Endothelial cell of umbilical vein (primary cell): Measurements from ENCODE around the gene ALDH3B2. TPM values are rescaled to one million over a fixed set of nuclear protein-coding genes. Genes with fewer than 3 reads are reported as not detected.
"Not testable (repeated sequence)": the region's sequence is repeated elsewhere in the genome, so short reads cannot be mapped to it uniquely, and the experiment has no call there.

ENCODE experiments used
- BruUV-seq: library from RNA; stranded (reverse); fragments of 400-500 nt; replicated peaks from 2 replicates; lab custom pipeline; 2021; lab: Mats Ljungman, UMichigan
- CTCF ChIA-PET: fragments of 300-600, 350-600 bp; sonication (Branson Sonifier 250); formaldehyde crosslinking; loops from one replicate; lab custom pipeline; 2021; ENCODE audit warnings: antibody characterized with exemption, inconsistent platforms; lab: Charles Lee
- POLR2A ChIA-PET: fragments of 300-600, 350-600 bp; sonication (Branson Sonifier 250); formaldehyde crosslinking; loops from one replicate; lab custom pipeline; 2021; ENCODE audit warnings: antibody characterized with exemption, inconsistent platforms; lab: Charles Lee
- DNase-seq: peaks from one replicate; pipeline ENCODE4 v3.0.0-alpha.2; 2011; ENCODE audit warnings: low read depth, low spot score
- FAIRE-seq: peaks from 2 replicates; lab custom pipeline; 2011; peaks lifted over from hg19 to GRCh38; lab: Jason Lieb, UNC
- H2AFZ ChIP-seq: 2 replicates; pipeline ENCODE4 v1.6.0; 2012; ENCODE audit warnings: low read depth, low read length, control low read depth, inconsistent platforms
- H3K27ac ChIP-seq: 2 replicates; pipeline ENCODE4 v1.5.1; 2011; ENCODE audit warnings: low read depth, mild to moderate bottlenecking, control low read depth, low read length, moderate library complexity; ENCODE audit not compliant: insufficient read depth
- H3K27me3 ChIP-seq, 2 experiments: 2 replicates each; pipeline versions ENCODE4 v1.6.0 to v1.6.1; 2011; ENCODE audit warnings: low read length in 2 of 2, mixed read lengths in 1 of 2; ENCODE audit not compliant: control insufficient read depth in 2 of 2, insufficient read depth in 2 of 2
- H3K36me3 ChIP-seq, 2 experiments: 2 replicates in 1 of 2; 3 replicates in 1 of 2; pipeline ENCODE4 v1.5.1; 2011; ENCODE audit warnings: low read length in 2 of 2, mild to moderate bottlenecking in 1 of 2, moderate library complexity in 1 of 2; ENCODE audit not compliant: control insufficient read depth in 2 of 2, insufficient read depth in 2 of 2; ENCODE audit errors: extremely low read depth in 1 of 2
- H3K4me1 ChIP-seq: 3 replicates; pipeline ENCODE4 v1.5.1; 2011; ENCODE audit warnings: mild to moderate bottlenecking, low read length; ENCODE audit not compliant: control insufficient read depth, insufficient read depth; ENCODE audit errors: extremely low read depth
- H3K4me2 ChIP-seq: 2 replicates; pipeline ENCODE4 v1.6.1; 2011; ENCODE audit warnings: low read length, control low read depth, mixed read lengths; ENCODE audit not compliant: insufficient read depth
- H3K4me3 ChIP-seq, 3 experiments: fragments of 200-600 bp in 1 of 3; sonication (generic), shearing (Covaris generic) in 1 of 3; replicated peaks in 1 of 3; 2 replicates each; pipeline ENCODE4 v1.5.1; 2011 to 2016; ENCODE audit warnings: control low read depth in 3 of 3, low read length in 3 of 3, mild to moderate bottlenecking in 2 of 3, inconsistent platforms in 1 of 3, low read depth in 1 of 3, moderate library complexity in 1 of 3; ENCODE audit not compliant: insufficient read depth in 1 of 3
- H3K79me2 ChIP-seq: 2 replicates; pipeline ENCODE4 v1.6.0; 2012; ENCODE audit warnings: low read length, inconsistent platforms; ENCODE audit not compliant: control insufficient read depth, insufficient read depth
- H3K9ac ChIP-seq: replicated peaks from 2 replicates; pipeline ENCODE3; 2011; ENCODE audit warnings: low read length, control low read depth; ENCODE audit not compliant: insufficient read depth; ENCODE audit errors: extremely low read depth
- H3K9me1 ChIP-seq: replicated peaks from 3 replicates; pipeline ENCODE4 v1.6.0; 2011; ENCODE audit warnings: mild to moderate bottlenecking, low read length; ENCODE audit not compliant: control insufficient read depth, insufficient read depth; ENCODE audit errors: extremely low read depth
- H3K9me3 ChIP-seq: replicated peaks from 2 replicates; pipeline ENCODE4 v1.5.1; 2012; ENCODE audit warnings: low read length, inconsistent platforms; ENCODE audit not compliant: control insufficient read depth, insufficient read depth
- H4K20me1 ChIP-seq: replicated peaks from 2 replicates; pipeline ENCODE3; 2011; ENCODE audit warnings: mild to moderate bottlenecking, low read length; ENCODE audit not compliant: control insufficient read depth, insufficient read depth; ENCODE audit errors: extremely low read depth
- dilution Hi-C: fragments of 300-500 bp; cut with MboI; formaldehyde crosslinking; loops from one replicate; pipeline ENCODE4 v1.15.0; 2019; ENCODE audit warnings: low sequenced_read_pairs; ENCODE audit not compliant: extremely low pct_ligation_motif_present
- intact Hi-C: fragments of 100-400 bp; cut with micrococcal nuclease; formaldehyde crosslinking; loops from one replicate; pipeline ENCODE4 v1.10.0; 2022
- polyA plus RNA-seq, 4 experiments: library from polyadenylated mRNA; depleted of rRNA in 3 of 4; stranded (reverse) in 3 of 4; unstranded in 1 of 4; fragments of >200 nt; gene quantifications; 2 replicates each; pipeline versions ENCODE4 v1.2.1 to v1.2.3, GENCODE V29; 2011 to 2012; ENCODE audit warnings: missing spikeins in 1 of 4
- total RNA-seq: library from RNA; stranded (reverse); gene quantifications from 2 replicates; pipeline ENCODE4 v1.2.3, GENCODE V29; 2021

Gene ALDH3B2
- total and polyA plus RNA-seq, 2 donors (not counting 3 experiments of a cell fraction or from before 2014, with no cell fraction given) = not detected

DNA sequence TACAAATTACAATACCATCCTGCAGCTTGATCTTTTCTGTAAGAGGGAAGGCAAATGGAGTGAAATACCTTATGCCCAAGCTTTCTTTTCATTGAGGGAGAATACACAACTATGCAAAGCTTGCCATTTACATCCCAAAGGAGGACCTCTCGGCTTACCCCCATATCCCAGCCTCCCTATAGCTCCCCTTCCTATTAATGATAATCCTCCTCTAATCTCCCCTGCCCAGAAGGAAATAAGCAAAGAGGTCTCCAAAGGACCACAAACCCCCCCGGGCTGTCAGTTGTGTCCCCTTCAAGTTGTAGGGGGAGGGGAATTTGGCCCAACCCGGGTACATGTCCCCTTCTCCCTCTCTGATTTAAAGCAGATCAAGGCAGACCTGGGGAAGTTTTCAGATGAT is 52.5 kb downstream of the ALDH3B2 start:
- CTCF ChIA-PET, FAIRE-seq, H3K27ac ChIP-seq, H3K9me1 ChIP-seq, H3K27me3 ChIP-seq, H3K4me1 ChIP-seq, H3K9me3 ChIP-seq, DNase-seq, H3K79me2 ChIP-seq, H3K9ac ChIP-seq, POLR2A ChIA-PET, H3K36me3 ChIP-seq, dilution Hi-C loops, H2AFZ ChIP-seq, H4K20me1 ChIP-seq, BruUV-seq, H3K4me3 ChIP-seq, H3K4me2 ChIP-seq: not testable (repeated sequence)
- intact Hi-C loops = loop anchor here (10.0 kb wide), 1 partner anchor 777 kb away; the partner anchor contains the start of gene RCE1

DNA sequence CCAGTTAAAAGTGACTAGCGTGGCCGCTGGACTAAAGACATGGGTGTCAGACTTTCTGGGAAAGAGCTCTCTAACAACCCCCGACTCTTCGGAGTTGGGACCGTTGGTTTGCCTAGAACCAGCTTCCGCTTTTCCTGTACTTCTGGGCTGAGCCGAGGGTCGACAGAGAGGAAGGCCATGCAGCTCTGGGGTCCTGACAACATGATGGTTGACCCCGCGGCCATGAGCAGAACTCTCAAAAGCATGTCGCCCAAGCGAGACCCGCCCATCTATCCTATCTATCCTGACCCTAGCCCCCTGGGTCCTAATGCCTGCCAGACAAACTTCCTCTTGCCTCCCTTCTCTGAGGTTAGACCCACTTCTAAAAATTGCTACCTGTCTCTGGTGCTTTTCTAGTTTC is 53.8 kb downstream of the ALDH3B2 start:
- dilution Hi-C loops, DNase-seq, BruUV-seq, H2AFZ ChIP-seq, H3K79me2 ChIP-seq, H3K9ac ChIP-seq, H3K4me3 ChIP-seq, H3K9me3 ChIP-seq, H3K27ac ChIP-seq, H4K20me1 ChIP-seq, H3K36me3 ChIP-seq, H3K9me1 ChIP-seq, FAIRE-seq, H3K4me1 ChIP-seq, H3K4me2 ChIP-seq, POLR2A ChIA-PET: not testable (repeated sequence)
- H3K27me3 ChIP-seq = peaks cover 14 to 21% of the 10 kb centered on the region in 2 experiments
- intact Hi-C loops = loop anchor here (10.0 kb wide), 1 partner anchor 776 kb away; the partner anchor contains the start of gene RCE1
- CTCF ChIA-PET = interaction anchor here (2.3 kb wide), 1 partner anchor 9 kb away, joined by 11 read pairs; the partner anchor contains the start of gene NUDT8

DNA sequence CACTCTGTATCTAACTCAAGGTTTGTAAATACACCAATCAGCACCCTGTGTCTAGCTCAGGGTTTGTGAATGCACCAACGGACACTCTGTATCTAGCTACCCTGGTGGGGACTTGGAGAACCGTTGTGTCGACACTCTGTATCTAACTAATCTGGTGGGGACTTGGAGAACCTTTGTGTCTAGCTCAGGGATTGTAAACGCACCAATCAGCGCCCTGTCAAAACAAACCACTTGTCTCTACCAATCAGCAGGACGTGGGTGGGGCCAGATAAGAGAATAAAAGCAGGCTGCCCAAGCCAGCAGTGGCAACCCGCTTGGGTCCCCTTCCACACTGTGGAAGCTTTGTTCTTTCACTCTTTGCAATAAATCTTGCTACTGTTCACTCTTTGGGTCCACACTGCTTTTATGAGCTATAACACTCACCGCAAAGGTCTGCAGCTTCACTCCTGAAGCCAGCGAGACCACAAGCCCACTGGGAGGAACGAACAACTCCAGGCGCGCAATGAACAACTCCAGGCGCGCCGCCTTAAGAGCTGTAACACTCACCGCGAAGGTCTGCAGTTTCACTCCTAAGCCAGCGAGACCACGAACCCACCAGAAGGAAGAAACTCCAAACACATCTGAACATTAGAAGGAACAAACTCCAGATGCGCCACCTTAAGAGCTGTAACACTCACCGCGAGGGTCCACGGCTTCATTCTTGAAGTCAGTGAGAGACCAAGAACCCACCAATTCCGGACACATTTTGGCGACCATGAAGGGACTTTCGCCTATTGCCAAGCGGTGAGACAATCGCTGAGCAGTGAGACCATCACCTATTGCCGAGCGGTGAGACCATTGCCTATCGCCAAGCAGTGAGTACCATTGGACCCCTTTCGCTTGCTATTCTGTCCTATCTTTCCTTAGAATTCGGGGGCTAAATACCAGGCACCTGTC is 54.5 kb downstream of the ALDH3B2 start:
- H3K36me3 ChIP-seq, H3K9ac ChIP-seq, H3K4me3 ChIP-seq, H2AFZ ChIP-seq, H3K9me3 ChIP-seq, dilution Hi-C loops, POLR2A ChIA-PET, DNase-seq, H3K4me2 ChIP-seq, BruUV-seq, H3K79me2 ChIP-seq, FAIRE-seq, H3K9me1 ChIP-seq, H3K27ac ChIP-seq, H4K20me1 ChIP-seq, H3K4me1 ChIP-seq: not testable (repeated sequence)
- intact Hi-C loops = loop anchor here (10.0 kb wide), 1 partner anchor 775 kb away; the partner anchor contains the start of gene RCE1
- H3K27me3 ChIP-seq = peaks cover 14 to 21% of the 10 kb centered on the region in 2 experiments
- CTCF ChIA-PET = interaction anchor here (2.3 kb wide), 1 partner anchor 10 kb away, joined by 11 read pairs; the partner anchor contains the start of gene NUDT8
